Vagina (tissue), 2 donors: ENCODE measurements around the gene CRYZL1.

ENCODE experiments used
- CTCF ChIP-seq, 3 experiments: fragments of 450-650 bp in 2 of 3; fragments of 200-600 bp in 1 of 3; sonication (generic) in 1 of 3; IDR thresholded peaks; one replicate each; pipeline ENCODE4 v1.5.1; 2017 to 2019; ENCODE audit warnings: antibody characterized with exemption in 3 of 3, mild to moderate bottlenecking in 2 of 3, moderate library complexity in 2 of 3
- POLR2A ChIP-seq, 2 donors: fragments of 450-650 bp; IDR thresholded peaks; one replicate each; pipeline ENCODE4 v1.6.1; 2017; ENCODE audit warnings: antibody characterized with exemption in 2 of 2, mild to moderate bottlenecking in 2 of 2, moderate library complexity in 2 of 2
- POLR2AphosphoS5 ChIP-seq, 2 donors: sonication (generic); formaldehyde crosslinking; IDR thresholded peaks; one replicate each; pipeline ENCODE4 v1.9.0; 2017; ENCODE audit warnings: antibody characterized with exemption in 2 of 2, mild to moderate bottlenecking in 2 of 2, low read depth in 1 of 2; ENCODE audit not compliant: insufficient read depth in 1 of 2

- TF ChIP-seq CTCF (IDR thresholded peaks at IDR 0.05) = no peak
- TF ChIP-seq POLR2AphosphoS5 (IDR thresholded peaks at IDR 0.05; ENCODE audit: insufficient read depth in 1 of 2, low read depth in 1 of 2) = no peak
- no peak for TF ChIP-seq POLR2A (IDR thresholded peaks at IDR 0.05)
These were observed 19.3 kb downstream of the CRYZL1 start for GRCh38 chr21:33622253-33622652.
